ENCODE measurements around the gene FNIP2.

DNA sequence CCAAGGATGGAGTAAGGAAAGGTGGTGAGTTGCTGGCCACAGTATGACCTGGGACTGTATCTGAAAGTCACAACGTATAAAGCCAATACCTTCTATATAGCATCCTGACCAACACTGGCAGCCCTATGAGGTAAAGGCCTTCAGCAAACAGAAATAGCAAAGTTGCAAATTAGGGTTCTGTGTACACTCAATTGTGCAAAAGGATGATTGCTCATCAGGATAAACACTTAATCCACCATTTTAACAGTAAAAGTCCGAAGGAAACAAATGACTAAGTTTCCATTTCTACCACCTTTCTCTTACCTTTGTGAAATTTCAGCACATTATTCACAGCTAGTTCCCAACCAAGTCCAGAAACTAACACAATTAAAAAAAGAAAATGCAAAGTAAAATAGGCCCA, 1.4 kb upstream of the FNIP2 start:
- TF ChIP-seq, protein P1, sequence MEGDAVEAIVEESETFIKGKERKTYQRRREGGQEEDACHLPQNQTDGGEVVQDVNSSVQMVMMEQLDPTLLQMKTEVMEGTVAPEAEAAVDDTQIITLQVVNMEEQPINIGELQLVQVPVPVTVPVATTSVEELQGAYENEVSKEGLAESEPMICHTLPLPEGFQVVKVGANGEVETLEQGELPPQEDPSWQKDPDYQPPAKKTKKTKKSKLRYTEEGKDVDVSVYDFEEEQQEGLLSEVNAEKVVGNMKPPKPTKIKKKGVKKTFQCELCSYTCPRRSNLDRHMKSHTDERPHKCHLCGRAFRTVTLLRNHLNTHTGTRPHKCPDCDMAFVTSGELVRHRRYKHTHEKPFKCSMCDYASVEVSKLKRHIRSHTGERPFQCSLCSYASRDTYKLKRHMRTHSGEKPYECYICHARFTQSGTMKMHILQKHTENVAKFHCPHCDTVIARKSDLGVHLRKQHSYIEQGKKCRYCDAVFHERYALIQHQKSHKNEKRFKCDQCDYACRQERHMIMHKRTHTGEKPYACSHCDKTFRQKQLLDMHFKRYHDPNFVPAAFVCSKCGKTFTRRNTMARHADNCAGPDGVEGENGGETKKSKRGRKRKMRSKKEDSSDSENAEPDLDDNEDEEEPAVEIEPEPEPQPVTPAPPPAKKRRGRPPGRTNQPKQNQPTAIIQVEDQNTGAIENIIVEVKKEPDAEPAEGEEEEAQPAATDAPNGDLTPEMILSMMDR (tag by site-specific recombination; IDR thresholded peaks at IDR 0.05), result no peak
- TF ChIP-seq ZNF670 (tag by site-specific recombination; IDR thresholded peaks at IDR 0.05; ENCODE audit: low read depth) (no peak), SP2 (tag by site-specific recombination; IDR thresholded peaks at IDR 0.05) (no peak), SCRT1 (tag by site-specific recombination; IDR thresholded peaks at IDR 0.05; ENCODE audit: borderline replicate concordance) (no peak), ZNF426 (tag by site-specific recombination; IDR thresholded peaks at IDR 0.05) (no peak), ZFP3 (tag by site-specific recombination; IDR thresholded peaks at IDR 0.05; ENCODE audit: low read depth) (no peak), ZNF324 (tag by site-specific recombination; IDR thresholded peaks at IDR 0.05) (no peak), YY1 (tag by site-specific recombination; IDR thresholded peaks at IDR 0.05) (no peak), ZBTB8A (tag by site-specific recombination; IDR thresholded peaks at IDR 0.05) (no peak), MZF1 (tag by site-specific recombination; IDR thresholded peaks at IDR 0.05; ENCODE audit: borderline replicate concordance) (no peak), ZNF202 (tag by site-specific recombination; IDR thresholded peaks at IDR 0.05; ENCODE audit: borderline replicate concordance) (no peak), ZNF37A (tag by site-specific recombination; IDR thresholded peaks at IDR 0.05) (no peak), ZNF23 (tag by site-specific recombination; IDR thresholded peaks at IDR 0.05; ENCODE audit: borderline replicate concordance) (no peak)
- TF ChIP-seq, protein P2, sequence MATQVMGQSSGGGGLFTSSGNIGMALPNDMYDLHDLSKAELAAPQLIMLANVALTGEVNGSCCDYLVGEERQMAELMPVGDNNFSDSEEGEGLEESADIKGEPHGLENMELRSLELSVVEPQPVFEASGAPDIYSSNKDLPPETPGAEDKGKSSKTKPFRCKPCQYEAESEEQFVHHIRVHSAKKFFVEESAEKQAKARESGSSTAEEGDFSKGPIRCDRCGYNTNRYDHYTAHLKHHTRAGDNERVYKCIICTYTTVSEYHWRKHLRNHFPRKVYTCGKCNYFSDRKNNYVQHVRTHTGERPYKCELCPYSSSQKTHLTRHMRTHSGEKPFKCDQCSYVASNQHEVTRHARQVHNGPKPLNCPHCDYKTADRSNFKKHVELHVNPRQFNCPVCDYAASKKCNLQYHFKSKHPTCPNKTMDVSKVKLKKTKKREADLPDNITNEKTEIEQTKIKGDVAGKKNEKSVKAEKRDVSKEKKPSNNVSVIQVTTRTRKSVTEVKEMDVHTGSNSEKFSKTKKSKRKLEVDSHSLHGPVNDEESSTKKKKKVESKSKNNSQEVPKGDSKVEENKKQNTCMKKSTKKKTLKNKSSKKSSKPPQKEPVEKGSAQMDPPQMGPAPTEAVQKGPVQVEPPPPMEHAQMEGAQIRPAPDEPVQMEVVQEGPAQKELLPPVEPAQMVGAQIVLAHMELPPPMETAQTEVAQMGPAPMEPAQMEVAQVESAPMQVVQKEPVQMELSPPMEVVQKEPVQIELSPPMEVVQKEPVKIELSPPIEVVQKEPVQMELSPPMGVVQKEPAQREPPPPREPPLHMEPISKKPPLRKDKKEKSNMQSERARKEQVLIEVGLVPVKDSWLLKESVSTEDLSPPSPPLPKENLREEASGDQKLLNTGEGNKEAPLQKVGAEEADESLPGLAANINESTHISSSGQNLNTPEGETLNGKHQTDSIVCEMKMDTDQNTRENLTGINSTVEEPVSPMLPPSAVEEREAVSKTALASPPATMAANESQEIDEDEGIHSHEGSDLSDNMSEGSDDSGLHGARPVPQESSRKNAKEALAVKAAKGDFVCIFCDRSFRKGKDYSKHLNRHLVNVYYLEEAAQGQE (tag by site-specific recombination; IDR thresholded peaks at IDR 0.05), result no peak
